Kidney (tissue), 14 donors: ENCODE results near the gene RNH1. TPM values are rescaled to one million over a fixed set of nuclear protein-coding genes. Genes with fewer than 3 reads are reported as not detected.

ENCODE experiments used
- DNase-seq, 5 donors: peaks; one replicate each; pipeline ENCODE4 v3.0.0-alpha.2; 2013 to 2020
- FAIRE-seq: peaks from 2 replicates; lab custom pipeline; 2012; peaks lifted over from hg19 to GRCh38; lab: Jason Lieb, UNC
- H3K27ac ChIP-seq, 2 donors: one replicate each; pipeline ENCODE4 v1.7.0; 2013; ENCODE audit warnings: low read depth in 2 of 2, low read length in 2 of 2, inconsistent platforms in 1 of 2
- H3K27me3 ChIP-seq: one replicate; pipeline ENCODE4 v1.7.1; 2013; ENCODE audit warnings: low read length, inconsistent platforms; ENCODE audit not compliant: control insufficient read depth, insufficient read depth
- H3K36me3 ChIP-seq, 3 donors: one replicate each; pipeline versions ENCODE4 v1.7.0 to v1.7.1; 2013; ENCODE audit warnings: low read length in 3 of 3, control low read depth in 1 of 3, inconsistent platforms in 1 of 3; ENCODE audit not compliant: insufficient read depth in 3 of 3, control insufficient read depth in 2 of 3
- H3K4me1 ChIP-seq, 3 donors: one replicate each; pipeline versions ENCODE4 v1.7.0 to v1.7.1; 2013; ENCODE audit warnings: low read length in 3 of 3, inconsistent platforms in 1 of 3, low read depth in 1 of 3; ENCODE audit not compliant: control insufficient read depth in 2 of 3, insufficient read depth in 2 of 3
- H3K4me3 ChIP-seq, 3 donors: one replicate each; pipeline versions ENCODE4 v1.7.0 to v1.8.1; 2013; ENCODE audit warnings: low read length in 3 of 3, control low read depth in 1 of 3, inconsistent platforms in 1 of 3
- H3K9ac ChIP-seq, 3 donors: one replicate each; pipeline versions ENCODE4 v1.7.0 to v1.7.1; 2013; ENCODE audit warnings: low read length in 3 of 3, control low read depth in 1 of 3, inconsistent platforms in 1 of 3
- H3K9me3 ChIP-seq, 3 donors: one replicate each; pipeline versions ENCODE4 v1.7.0 to v1.7.1; 2013; ENCODE audit warnings: low read length in 3 of 3, control low read depth in 1 of 3, inconsistent platforms in 1 of 3; ENCODE audit not compliant: control insufficient read depth in 2 of 3, insufficient read depth in 1 of 3
- CTCF ChIP-seq: IDR thresholded peaks from 3 replicates; pipeline ENCODE4 v1.5.1; 2012; ENCODE audit warnings: mild to moderate bottlenecking, moderate library complexity, borderline replicate concordance; ENCODE audit not compliant: insufficient read depth; ENCODE audit errors: extremely low read depth
- intact Hi-C: fragments of 100-400 bp; cut with DNase I; formaldehyde crosslinking; loops from one replicate; pipeline ENCODE4 v1.11.1; 2022
- polyA plus RNA-seq: library from polyadenylated mRNA; stranded (reverse); fragments of 350-450 nt; fragmentation: Illumina TruSeq; extraction: RNeasy Lipid Tissue Mini Kit (QIAGEN cat#74804); gene quantifications from one replicate; pipeline ENCODE4 v1.2.3, GENCODE V29; 2014; ENCODE audit warnings: low read depth, low replicate concordance; ENCODE audit not compliant: insufficient read depth
- total RNA-seq: library from RNA; stranded (reverse); fragmentation: NEBNext Ultra II Directional; extraction: Animal tissue kit (Norgen Biotek cat#: 25700); gene quantifications from one replicate; pipeline ENCODE4 v1.2.1, GENCODE V29; 2021
- donor health status: control.
- donor health status: control.
- donor health status: control.
- donor health status: control.
- donor health status: control.
- donor health status: DM: yes; HTN: yes; CAD: no.
- donor health status: Normal renal cell carcinoma (clear cell type).

Gene RNH1
- total and polyA plus RNA-seq, 2 donors from 2014 or later = 171 to 191 TPM

- H3K27ac ChIP-seq = no peak overlapping the region
- H3K36me3 ChIP-seq = no peaks in the 10 kb centered on the region
- no peak for TF ChIP-seq CTCF
- intact Hi-C loops = no loop called here
- H3K9me3 ChIP-seq = no peaks in the 10 kb centered on the region
- peak in 1 of 5 donors; percentile 40 for DNase-seq
- no peaks in the 10 kb centered on the region for H3K27me3 ChIP-seq
- H3K4me3 ChIP-seq = no peak overlapping the region
- H3K9ac ChIP-seq = no peak overlapping the region
- no peaks in the 10 kb centered on the region for H3K4me1 ChIP-seq
- no peak for FAIRE-seq
These were observed 21.2 kb upstream of the RNH1 start for GRCh38 chr11:528166-528814.

GRCh38 chr11:526192-526591 is 19.1 kb upstream of the RNH1 start:
- H3K9ac ChIP-seq = no peak overlapping the region
- peak in 1 of 5 donors; percentile 37 for DNase-seq
- H3K4me3 ChIP-seq = no peak overlapping the region
- no peaks in the 10 kb centered on the region for H3K4me1 ChIP-seq
- no peak for FAIRE-seq
- H3K36me3 ChIP-seq = no peaks in the 10 kb centered on the region
- TF ChIP-seq CTCF = no peak
- H3K27me3 ChIP-seq = no peaks in the 10 kb centered on the region
- no peaks in the 10 kb centered on the region for H3K9me3 ChIP-seq
- no peak overlapping the region for H3K27ac ChIP-seq
- intact Hi-C loops = no loop called here

GRCh38 chr11:521177-521688 is 14.2 kb upstream of the RNH1 start:
- no peak for DNase-seq
- TF ChIP-seq CTCF = no peak
- FAIRE-seq = no peak
- Histone ChIP-seq H3K27me3 (no peaks in the 10 kb centered on the region), H3K27ac (no peak overlapping the region), H3K4me3 (no peak overlapping the region), H3K4me1 (no peaks in the 10 kb centered on the region), H3K9me3 (no peaks in the 10 kb centered on the region), H3K36me3 (no peaks in the 10 kb centered on the region), H3K9ac (no peak overlapping the region)
- intact Hi-C loops = no loop called here
